ENCODE data around the gene NTSR1. TPM values are rescaled to one million over a fixed set of nuclear protein-coding genes. Genes with fewer than 3 reads are reported as not detected.

Gene NTSR1
- total RNA-seq, 2 donors from 2014 or later = not detected

DNA sequence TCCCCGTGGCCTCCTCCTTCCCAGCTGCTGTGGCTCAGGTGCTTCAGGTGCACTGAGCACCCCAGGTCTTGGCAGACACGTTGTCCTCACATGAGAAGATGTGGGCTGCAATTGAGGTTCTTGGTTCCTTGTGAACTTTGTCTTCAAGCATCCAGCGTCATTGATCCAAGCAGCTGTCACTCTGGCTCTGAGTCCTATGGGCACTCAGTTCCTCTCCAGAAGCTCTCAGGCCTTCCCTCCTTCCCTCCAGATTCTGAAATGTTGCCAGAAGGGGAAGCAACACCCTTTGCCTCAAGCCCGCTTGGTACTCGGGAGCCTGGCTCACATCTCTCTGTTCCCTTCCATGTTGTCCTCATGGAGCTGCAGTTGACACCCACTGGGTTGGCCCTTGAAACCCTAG lies 79.2 kb downstream of the NTSR1 start:
- Mint-ChIP-seq H3K27me3 (ENCODE audit: low read depth) (no peaks in the 10 kb centered on the region), H3K27ac (no peak overlapping the region), H3K4me1 (ENCODE audit: low read depth) (peaks cover 18% of the 10 kb centered on the region), H3K9me3 (no peaks in the 10 kb centered on the region), H3K36me3 (ENCODE audit: insufficient read depth in 2 of 2) (no peaks in the 10 kb centered on the region), H3K4me3 (no peak overlapping the region)
- ATAC-seq (replicated peaks in 1 of 2) (no peak), DNase-seq (no peak)

- ATAC-seq (replicated peaks in 1 of 2) = no peak
- no peaks in the 10 kb centered on the region for H3K9me3 Mint-ChIP-seq
- no peak for DNase-seq
Observed at GRCh38 chr20:62788607-62789006, 80.0 kb downstream of the NTSR1 start.

GRCh38 chr20:62790075-62790474 lies 81.4 kb downstream of the NTSR1 start:
- no peak overlapping the region for H3K4me3 Mint-ChIP-seq

More at GRCh38 chr20:62788607-62789006, 80.0 kb downstream of the NTSR1 start:
- no peaks in the 10 kb centered on the region for H3K36me3 Mint-ChIP-seq (ENCODE audit: insufficient read depth in 2 of 2)
- no peaks in the 10 kb centered on the region for H3K27me3 Mint-ChIP-seq (ENCODE audit: low read depth)
- no peak overlapping the region for H3K4me3 Mint-ChIP-seq
- H3K27ac Mint-ChIP-seq = no peak overlapping the region
- peaks cover 23% of the 10 kb centered on the region for H3K4me1 Mint-ChIP-seq (ENCODE audit: low read depth)

GRCh38 chr20:62791301-62792181 lies 82.9 kb downstream of the NTSR1 start:
- peaks cover 27% of the 10 kb centered on the region for H3K4me1 Mint-ChIP-seq (ENCODE audit: low read depth)
- no peaks in the 10 kb centered on the region for H3K36me3 Mint-ChIP-seq (ENCODE audit: insufficient read depth in 2 of 2)
- DNase-seq (peak; percentile 78 to 82), ATAC-seq (replicated peaks in 1 of 2) (peak; percentile 14 to 22)
- H3K27me3 Mint-ChIP-seq (ENCODE audit: low read depth) = no peaks in the 10 kb centered on the region
- H3K9me3 Mint-ChIP-seq = no peaks in the 10 kb centered on the region
- no peak overlapping the region for H3K27ac Mint-ChIP-seq
- H3K4me3 Mint-ChIP-seq = no peak overlapping the region

More at GRCh38 chr20:62790075-62790474, 81.4 kb downstream of the NTSR1 start:
- peaks cover 27% of the 10 kb centered on the region for H3K4me1 Mint-ChIP-seq (ENCODE audit: low read depth)
- H3K36me3 Mint-ChIP-seq (ENCODE audit: insufficient read depth in 2 of 2) = no peaks in the 10 kb centered on the region
- no peak for ATAC-seq (replicated peaks in 1 of 2)
- DNase-seq = no peak
- no peak overlapping the region for H3K27ac Mint-ChIP-seq
- no peaks in the 10 kb centered on the region for H3K27me3 Mint-ChIP-seq (ENCODE audit: low read depth)
- H3K9me3 Mint-ChIP-seq = no peaks in the 10 kb centered on the region

DNA sequence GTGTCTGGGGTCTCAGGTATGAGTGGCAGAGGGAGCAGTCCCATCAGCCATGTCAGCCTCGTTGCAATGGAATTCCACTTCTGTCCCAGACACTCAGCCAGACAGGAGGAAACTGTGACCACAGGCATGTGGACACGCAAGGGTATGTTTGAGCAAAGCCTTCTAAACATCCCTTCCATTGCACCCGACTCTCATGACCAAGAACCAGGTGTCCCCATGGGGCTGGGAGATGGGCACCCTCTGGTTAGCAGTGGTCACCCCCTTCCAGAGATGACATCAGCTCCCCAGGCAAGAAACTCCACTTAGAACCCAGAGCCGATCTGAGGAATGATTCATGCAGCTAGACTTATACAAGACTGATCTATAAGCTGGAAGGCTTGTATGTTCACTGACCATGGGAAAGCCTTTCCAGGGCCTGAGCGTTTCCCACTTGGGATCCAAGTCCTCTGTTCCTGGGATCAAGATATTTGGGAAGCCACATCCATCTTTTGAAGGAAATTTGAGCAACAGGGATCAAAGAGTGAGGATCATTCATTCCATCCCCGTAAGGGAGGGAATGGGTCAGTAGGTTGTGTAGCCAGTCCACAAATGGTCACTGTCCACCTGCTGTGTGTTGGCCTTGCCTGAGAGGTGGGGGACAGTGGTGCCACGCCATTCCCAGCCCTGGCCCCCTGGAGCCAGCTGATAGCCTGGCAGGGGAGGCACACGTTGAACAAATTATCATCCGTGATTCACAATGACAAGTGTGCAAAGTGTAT lies 83.7 kb downstream of the NTSR1 start:
- H3K36me3 Mint-ChIP-seq (ENCODE audit: insufficient read depth in 2 of 2) = no peaks in the 10 kb centered on the region
- ATAC-seq (replicated peaks in 1 of 2) (no peak), DNase-seq (no peak)
- H3K4me1 Mint-ChIP-seq (ENCODE audit: low read depth) = peaks cover 29% of the 10 kb centered on the region
- H3K27me3 Mint-ChIP-seq (ENCODE audit: low read depth) = no peaks in the 10 kb centered on the region
- peak overlapping the region; percentile 63 for H3K27ac Mint-ChIP-seq
- peak overlapping the region in 1 of 2 donors; percentile 81 for H3K4me3 Mint-ChIP-seq
- H3K9me3 Mint-ChIP-seq = no peaks in the 10 kb centered on the region

- H3K4me1 Mint-ChIP-seq (ENCODE audit: low read depth) = peaks cover 27% of the 10 kb centered on the region
- no peak for ATAC-seq (replicated peaks in 1 of 2)
- no peak for DNase-seq
- peak overlapping the region; percentile 70 to 81 for H3K4me3 Mint-ChIP-seq
- peaks cover 0 to 1% of the 10 kb centered on the region in 2 donors for H3K36me3 Mint-ChIP-seq (ENCODE audit: insufficient read depth in 2 of 2)
- peak overlapping the region; percentile 85 for H3K27ac Mint-ChIP-seq
- H3K27me3 Mint-ChIP-seq (ENCODE audit: low read depth) = no peaks in the 10 kb centered on the region
- no peaks in the 10 kb centered on the region for H3K9me3 Mint-ChIP-seq
Observed at GRCh38 chr20:62792940-62793756, 84.5 kb downstream of the NTSR1 start.

DNA sequence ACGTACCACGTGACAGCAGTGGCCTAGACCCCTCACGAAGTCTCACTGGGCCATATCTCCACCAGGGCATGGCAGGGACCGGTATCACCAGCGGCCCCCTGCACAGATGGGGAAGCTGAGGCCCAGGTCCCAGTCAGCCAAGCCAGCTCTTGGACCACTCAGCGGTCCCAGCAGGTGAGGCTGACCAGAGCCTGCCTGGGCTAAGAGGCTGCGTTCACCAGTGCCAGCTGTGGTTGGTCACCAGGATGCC lies 85.0 kb downstream of the NTSR1 start:
- Mint-ChIP-seq H3K27ac (peak overlapping the region; percentile 65), H3K4me1 (ENCODE audit: low read depth) (peaks cover 27% of the 10 kb centered on the region), H3K36me3 (ENCODE audit: insufficient read depth in 2 of 2) (peaks cover 0 to 5% of the 10 kb centered on the region in 2 donors), H3K9me3 (no peaks in the 10 kb centered on the region), H3K4me3 (peak overlapping the region; percentile 70 to 81), H3K27me3 (ENCODE audit: low read depth) (no peaks in the 10 kb centered on the region)
- ATAC-seq (replicated peaks in 1 of 2) = no peak
- no peak for DNase-seq

DNA sequence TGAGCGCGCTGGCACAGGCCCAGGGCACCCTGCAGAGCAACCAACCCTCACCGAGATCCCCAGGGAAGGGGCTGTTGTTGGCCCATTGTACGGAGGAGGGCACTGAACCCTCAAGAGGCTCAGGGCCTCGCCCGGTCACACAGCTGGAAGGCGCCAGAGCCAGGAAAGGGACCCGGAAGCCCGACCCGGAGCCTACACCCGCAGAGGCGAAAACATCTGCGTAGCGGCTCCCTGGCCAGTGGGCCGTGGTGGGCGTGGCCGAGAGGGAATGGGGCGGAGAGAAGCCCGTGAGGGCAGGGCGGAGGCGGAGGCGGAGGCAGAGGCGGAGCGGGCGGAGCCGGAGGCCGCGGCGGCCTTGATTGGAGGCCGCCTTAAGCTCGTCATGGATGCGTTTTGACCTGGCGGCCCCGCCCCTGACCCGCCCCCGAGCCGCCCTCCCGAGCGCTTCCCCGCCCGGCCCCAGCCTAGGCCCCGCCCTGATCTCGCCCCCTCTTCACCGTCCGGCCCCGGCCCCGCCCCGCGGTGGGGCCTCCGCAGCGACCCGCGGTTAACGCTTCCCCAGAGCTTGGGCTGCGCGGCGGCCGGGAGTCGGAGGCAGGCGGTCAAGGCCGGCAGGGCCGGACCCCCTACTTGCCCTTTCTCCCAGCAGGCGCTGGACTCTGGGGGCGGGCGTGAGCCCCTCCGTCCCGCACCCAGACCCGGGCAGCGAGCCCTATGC lies 85.5 kb downstream of the NTSR1 start:
- DNase-seq = peak; percentile 97 to 98
- Mint-ChIP-seq H3K4me3 (peak overlapping the region; percentile 83 to 90), H3K4me1 (ENCODE audit: low read depth) (peaks cover 27% of the 10 kb centered on the region), H3K9me3 (no peaks in the 10 kb centered on the region), H3K36me3 (ENCODE audit: insufficient read depth in 2 of 2) (peaks cover 1 to 6% of the 10 kb centered on the region in 2 donors), H3K27ac (peak overlapping the region; percentile 93), H3K27me3 (ENCODE audit: low read depth) (no peaks in the 10 kb centered on the region)
- peak; percentile 79 for ATAC-seq (replicated peaks in 1 of 2)

- H3K36me3 Mint-ChIP-seq (ENCODE audit: insufficient read depth in 2 of 2) = peaks cover 3 to 6% of the 10 kb centered on the region in 2 donors
- H3K27ac Mint-ChIP-seq = peak overlapping the region; percentile 93
- no peaks in the 10 kb centered on the region for H3K27me3 Mint-ChIP-seq (ENCODE audit: low read depth)
- ATAC-seq (replicated peaks in 1 of 2) = peak; percentile 24 to 28
- H3K4me1 Mint-ChIP-seq (ENCODE audit: low read depth) = peaks cover 27% of the 10 kb centered on the region
- peak overlapping the region; percentile 83 to 90 for H3K4me3 Mint-ChIP-seq
- H3K9me3 Mint-ChIP-seq = no peaks in the 10 kb centered on the region
- DNase-seq = peak; percentile 78 to 80
Observed at GRCh38 chr20:62795023-62795761, 86.6 kb downstream of the NTSR1 start.

DNA sequence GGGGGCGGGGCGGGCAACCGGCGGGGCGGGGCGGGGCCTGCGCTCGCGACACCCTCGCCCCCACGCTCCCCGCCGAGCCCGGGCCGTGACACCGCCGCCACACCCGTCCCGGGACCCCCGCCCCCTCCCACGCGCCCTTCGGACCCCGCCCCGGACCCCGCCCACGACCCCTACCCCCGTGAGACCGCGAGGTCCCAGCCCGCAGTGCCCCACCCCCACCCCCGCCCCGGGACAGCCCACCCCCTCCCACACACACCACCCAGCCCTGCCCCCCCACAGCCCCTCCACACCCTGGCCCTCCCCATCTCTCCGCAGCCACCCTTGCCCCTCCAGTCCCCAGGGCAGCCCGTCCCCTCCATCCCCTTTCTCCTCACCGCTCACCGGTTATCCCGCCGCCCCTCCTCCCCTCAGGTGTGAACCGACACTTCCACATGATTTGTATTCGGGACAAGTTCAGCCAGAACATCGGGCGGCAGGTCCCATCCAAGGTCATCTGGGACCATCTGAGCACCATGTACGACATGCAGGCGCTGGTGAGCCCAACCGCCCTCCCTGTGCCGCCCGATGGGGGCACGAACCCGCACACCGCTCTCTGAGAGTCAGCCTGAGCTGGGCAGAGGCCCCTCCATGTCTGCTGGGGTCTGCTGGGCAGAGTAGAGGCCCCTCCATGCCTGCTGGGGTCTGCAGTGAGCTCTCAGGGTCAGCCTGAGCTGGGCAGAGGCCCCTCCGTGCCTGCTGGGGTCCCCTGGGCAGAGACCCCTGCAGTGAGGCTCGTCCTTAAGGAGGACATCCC lies 88.3 kb downstream of the NTSR1 start:
- DNase-seq (no peak), ATAC-seq (replicated peaks in 1 of 2) (no peak)
- Mint-ChIP-seq H3K9me3 (no peaks in the 10 kb centered on the region), H3K27me3 (ENCODE audit: low read depth) (no peaks in the 10 kb centered on the region), H3K4me3 (peak overlapping the region; percentile 65 to 93), H3K36me3 (ENCODE audit: insufficient read depth in 2 of 2) (peaks cover 3 to 6% of the 10 kb centered on the region in 2 donors), H3K4me1 (ENCODE audit: low read depth) (peaks cover 19% of the 10 kb centered on the region), H3K27ac (no peak overlapping the region)

GRCh38 chr20:62797671-62798532 lies 89.3 kb downstream of the NTSR1 start:
- no peak for ATAC-seq (replicated peaks in 1 of 2)
- Mint-ChIP-seq H3K27me3 (ENCODE audit: low read depth) (no peaks in the 10 kb centered on the region), H3K36me3 (ENCODE audit: insufficient read depth in 2 of 2) (peaks cover 3 to 6% of the 10 kb centered on the region in 2 donors), H3K27ac (peak overlapping the region; percentile 71), H3K9me3 (no peaks in the 10 kb centered on the region), H3K4me1 (ENCODE audit: low read depth) (peaks cover 19% of the 10 kb centered on the region), H3K4me3 (peak overlapping the region; percentile 65 to 93)
- no peak for DNase-seq
